ENCODE data around the gene GLT1D1.
A peak's percentile ranks its signal among the peaks of the same experiment; 100 is the strongest.

GLT1D1 gene

DNA sequence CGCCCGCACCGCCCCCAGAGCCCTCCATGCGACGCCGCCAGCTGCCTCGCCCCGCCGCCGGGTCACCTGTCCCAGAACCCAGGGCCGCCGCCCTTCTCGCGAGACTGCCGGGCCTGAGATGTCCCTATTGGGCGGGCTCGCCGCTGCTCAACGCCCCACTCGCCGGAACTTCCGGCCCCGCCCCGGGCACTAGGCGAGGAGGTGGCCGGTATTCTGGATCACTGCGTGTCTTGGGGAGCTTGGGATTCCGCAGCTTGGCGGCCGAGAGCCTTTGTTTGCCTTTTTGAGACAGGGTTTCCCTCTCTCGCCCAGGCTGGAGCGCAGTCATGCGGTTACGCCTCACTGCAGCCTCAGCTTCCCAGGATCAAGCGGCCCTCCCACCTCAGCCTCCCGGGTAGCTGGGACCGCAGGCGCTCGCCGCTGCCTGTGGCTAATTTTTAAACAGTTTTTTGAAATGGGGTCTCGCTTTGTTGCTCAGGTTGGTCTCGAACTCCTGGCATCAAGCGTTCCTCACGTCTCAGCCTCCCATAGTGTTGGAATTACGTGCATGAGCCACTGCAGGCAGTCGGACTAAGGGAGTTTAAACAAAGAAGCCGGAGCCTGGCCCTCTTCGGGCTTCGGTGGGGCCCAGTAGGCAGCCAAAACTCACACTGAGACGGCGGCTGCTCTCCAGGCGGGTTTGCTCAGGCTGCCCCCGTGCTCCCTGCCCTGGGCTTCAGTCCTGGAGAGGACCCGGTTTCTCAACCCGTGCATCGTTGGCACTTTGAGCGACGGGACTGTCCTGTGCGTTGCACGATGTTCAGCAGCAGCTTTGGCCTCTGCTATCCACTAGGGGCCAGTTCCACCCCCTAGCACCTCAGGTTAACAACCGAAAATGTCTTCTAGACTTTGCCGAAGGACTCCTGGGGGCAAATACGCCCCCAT lies 29.1 kb upstream of the GLT1D1 start, which contains the start of gene SLC15A4:
TSS of gene SLC15A4 (minus strand) at position 43 of the 924 bp plus-strand sequence. CDS start at position 28, 15 bp downstream.
- H3K27ac ChIP-seq (ENCODE audit: low read length), result peak within 1 kb of the TSS; percentile 48; the same call in 1 of the 2 replicates
- peak within 1 kb of the TSS; percentile 70; the same call in 1 of the 2 replicates for H2AFZ ChIP-seq (ENCODE audit: low read length)
- H3K9ac ChIP-seq (ENCODE audit: low read length), result peak within 1 kb of the TSS; percentile 72
- H3K27me3 ChIP-seq (replicated peaks; ENCODE audit: insufficient read depth, low read length), result no peaks in the 10 kb centered on the region
- TF ChIP-seq, protein P1, sequence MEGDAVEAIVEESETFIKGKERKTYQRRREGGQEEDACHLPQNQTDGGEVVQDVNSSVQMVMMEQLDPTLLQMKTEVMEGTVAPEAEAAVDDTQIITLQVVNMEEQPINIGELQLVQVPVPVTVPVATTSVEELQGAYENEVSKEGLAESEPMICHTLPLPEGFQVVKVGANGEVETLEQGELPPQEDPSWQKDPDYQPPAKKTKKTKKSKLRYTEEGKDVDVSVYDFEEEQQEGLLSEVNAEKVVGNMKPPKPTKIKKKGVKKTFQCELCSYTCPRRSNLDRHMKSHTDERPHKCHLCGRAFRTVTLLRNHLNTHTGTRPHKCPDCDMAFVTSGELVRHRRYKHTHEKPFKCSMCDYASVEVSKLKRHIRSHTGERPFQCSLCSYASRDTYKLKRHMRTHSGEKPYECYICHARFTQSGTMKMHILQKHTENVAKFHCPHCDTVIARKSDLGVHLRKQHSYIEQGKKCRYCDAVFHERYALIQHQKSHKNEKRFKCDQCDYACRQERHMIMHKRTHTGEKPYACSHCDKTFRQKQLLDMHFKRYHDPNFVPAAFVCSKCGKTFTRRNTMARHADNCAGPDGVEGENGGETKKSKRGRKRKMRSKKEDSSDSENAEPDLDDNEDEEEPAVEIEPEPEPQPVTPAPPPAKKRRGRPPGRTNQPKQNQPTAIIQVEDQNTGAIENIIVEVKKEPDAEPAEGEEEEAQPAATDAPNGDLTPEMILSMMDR (IDR thresholded peaks at IDR 0.05; ENCODE audit: low read length), result no peak
- no peak for TF ChIP-seq EZH2 (optimal IDR thresholded peaks at IDR 0.05; ENCODE audit: low read depth, low read length)
- TF ChIP-seq EZH2phosphoT487 (IDR thresholded peaks at IDR 0.05; ENCODE audit: low read length), result no peak
- peaks cover 40% of the 10 kb centered on the region for H3K79me2 ChIP-seq (ENCODE audit: low read length)
- H3K4me1 ChIP-seq (ENCODE audit: low read length), result 0 out of 2 replicates have a peak, but pooled peaks cover 5% of the 10 kb centered on the region
- H3K9me3 ChIP-seq (replicated peaks; ENCODE audit: insufficient read depth, low read length), result no peaks in the 10 kb centered on the region
- DNase-seq, result peak; percentile 87
- H4K20me1 ChIP-seq (ENCODE audit: insufficient read depth, low read length), result no peaks in the 10 kb centered on the region
- no peaks in the 10 kb centered on the region for H3K9me2 ChIP-seq (replicated peaks; ENCODE audit: insufficient read depth, low read length)
- H3K4me3 ChIP-seq (ENCODE audit: low read length), result peak within 1 kb of the TSS; percentile 67
- peak within 1 kb of the TSS; percentile 72 for H3K4me2 ChIP-seq (ENCODE audit: low read depth, low read length)
- H3K36me3 ChIP-seq (replicated peaks; ENCODE audit: insufficient read depth, low read length), result no peaks in the 10 kb centered on the region
- peaks cover 2% of the 10 kb centered on the region; the same call in 1 of the 2 replicates for H3F3A ChIP-seq (ENCODE audit: insufficient read depth, low read length)

DNA sequence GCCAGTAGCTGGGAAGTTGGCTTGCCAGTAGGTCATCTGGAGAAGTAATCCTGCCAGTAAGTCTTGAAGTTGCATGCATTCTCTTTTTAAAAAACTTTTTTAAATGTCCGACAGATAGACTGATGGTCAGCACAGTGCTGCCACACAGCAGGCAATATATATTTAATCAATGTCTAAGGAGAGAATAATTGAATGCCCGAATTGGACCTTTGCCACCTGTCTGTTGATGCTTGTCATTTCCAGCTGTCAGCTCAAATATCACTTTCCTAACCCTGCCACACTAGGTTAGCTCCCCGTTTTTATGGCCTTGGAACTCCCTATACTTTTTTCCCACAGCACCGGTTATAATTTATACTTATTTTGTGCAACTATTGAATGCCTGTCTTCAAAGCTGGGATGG lies 27.4 kb upstream of the GLT1D1 start:
- no peak overlapping the region for H3K4me2 ChIP-seq (ENCODE audit: low read depth, low read length)
- H3F3A ChIP-seq (ENCODE audit: insufficient read depth, low read length), result peaks cover 11% of the 10 kb centered on the region
- DNase-seq, result no peak
- no peaks in the 10 kb centered on the region for H4K20me1 ChIP-seq (ENCODE audit: insufficient read depth, low read length)
- TF ChIP-seq, protein P1 (IDR thresholded peaks at IDR 0.05; ENCODE audit: low read length), result no peak
- TF ChIP-seq EZH2 (optimal IDR thresholded peaks at IDR 0.05; ENCODE audit: low read depth, low read length) (no peak), EZH2phosphoT487 (IDR thresholded peaks at IDR 0.05; ENCODE audit: low read length) (no peak)
- no peak overlapping the region for H3K4me3 ChIP-seq (ENCODE audit: low read length)
- no peaks in the 10 kb centered on the region for H3K36me3 ChIP-seq (replicated peaks; ENCODE audit: insufficient read depth, low read length)
- H3K79me2 ChIP-seq (ENCODE audit: low read length), result peaks cover 24% of the 10 kb centered on the region
- no peaks in the 10 kb centered on the region for H3K9me2 ChIP-seq (replicated peaks; ENCODE audit: insufficient read depth, low read length)
- H3K9ac ChIP-seq (ENCODE audit: low read length), result no peak overlapping the region
- H3K27ac ChIP-seq (ENCODE audit: low read length), result no peak overlapping the region
- H3K27me3 ChIP-seq (replicated peaks; ENCODE audit: insufficient read depth, low read length), result no peaks in the 10 kb centered on the region
- H3K4me1 ChIP-seq (ENCODE audit: low read length), result 0 out of 2 replicates have a peak, but pooled peaks cover 9% of the 10 kb centered on the region
- H2AFZ ChIP-seq (ENCODE audit: low read length), result no peak overlapping the region
- no peaks in the 10 kb centered on the region for H3K9me3 ChIP-seq (replicated peaks; ENCODE audit: insufficient read depth, low read length)

DNA sequence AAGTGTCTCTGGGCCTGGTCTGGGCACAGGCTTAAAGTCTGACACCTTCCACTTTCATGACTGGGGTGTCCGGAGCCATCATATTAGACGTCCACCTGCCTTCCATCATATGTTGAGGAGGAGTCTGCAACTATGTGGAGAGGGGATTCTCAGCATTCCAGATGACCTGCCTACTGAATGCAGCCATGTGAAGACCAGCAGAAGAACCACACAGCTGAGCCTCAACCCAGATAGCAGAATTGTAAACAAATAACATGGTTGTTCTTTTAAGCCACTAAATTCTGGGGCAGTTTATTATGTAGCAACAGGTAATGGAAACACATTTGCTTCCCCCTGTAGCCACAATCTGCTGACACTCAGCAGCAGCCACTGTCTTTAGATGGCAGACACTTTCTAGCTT lies 25.6 kb upstream of the GLT1D1 start:
- Histone ChIP-seq H3K4me3 (ENCODE audit: low read length) (no peak overlapping the region), H3K36me3 (replicated peaks; ENCODE audit: insufficient read depth, low read length) (no peaks in the 10 kb centered on the region), H4K20me1 (ENCODE audit: insufficient read depth, low read length) (no peaks in the 10 kb centered on the region), H2AFZ (ENCODE audit: low read length) (no peak overlapping the region), H3K4me1 (ENCODE audit: low read length) (0 out of 2 replicates have a peak, but pooled peaks cover 9% of the 10 kb centered on the region), H3K79me2 (ENCODE audit: low read length) (peaks cover 6% of the 10 kb centered on the region), H3K9ac (ENCODE audit: low read length) (no peak overlapping the region), H3K9me2 (replicated peaks; ENCODE audit: insufficient read depth, low read length) (no peaks in the 10 kb centered on the region), H3K9me3 (replicated peaks; ENCODE audit: insufficient read depth, low read length) (no peaks in the 10 kb centered on the region), H3K27ac (ENCODE audit: low read length) (no peak overlapping the region), H3K4me2 (ENCODE audit: low read depth, low read length) (no peak overlapping the region), H3K27me3 (replicated peaks; ENCODE audit: insufficient read depth, low read length) (no peaks in the 10 kb centered on the region), H3F3A (ENCODE audit: insufficient read depth, low read length) (peaks cover 11% of the 10 kb centered on the region)
- TF ChIP-seq EZH2 (optimal IDR thresholded peaks at IDR 0.05; ENCODE audit: low read depth, low read length) (no peak), EZH2phosphoT487 (IDR thresholded peaks at IDR 0.05; ENCODE audit: low read length) (no peak)
- TF ChIP-seq, protein P1 (IDR thresholded peaks at IDR 0.05; ENCODE audit: low read length), result no peak
- no peak for DNase-seq

Data from MM.1S (cell line).